Activated CD4-positive, alpha-beta T cell treated with anti-CD3 and anti-CD28 coated beads, Interleukin-2, amount 50 U/mL, for 16 hours (primary cell): ENCODE measurements around the gene RGS13.
A peak's percentile ranks its signal among the peaks of the same experiment; 100 is the strongest.
"Not testable (repeated sequence)": the region's sequence is repeated elsewhere in the genome, so short reads cannot be mapped to it uniquely, and the experiment has no call there.

Experiments
- DNase-seq: peaks from one replicate; pipeline ENCODE4 v3.0.0-alpha.2; 2020

The RGS13 gene

GRCh38 chr1:192683081-192683480 lies 47.1 kb downstream of the RGS13 start:
- DNase-seq: not testable (repeated sequence)

GRCh38 chr1:192689459-192689858 lies 53.5 kb downstream of the RGS13 start:
- no peak for DNase-seq

GRCh38 chr1:192691041-192691440 lies 55.1 kb downstream of the RGS13 start:
- no peak for DNase-seq

- DNase-seq: no peak
These were observed 60.1 kb downstream of the RGS13 start for GRCh38 chr1:192696082-192696481.

- no peak for DNase-seq
These were observed 61.8 kb downstream of the RGS13 start for GRCh38 chr1:192697771-192698170.

GRCh38 chr1:192698731-192699130 lies 62.8 kb downstream of the RGS13 start:
- no peak for DNase-seq

GRCh38 chr1:192700834-192701271 lies 64.9 kb downstream of the RGS13 start:
- DNase-seq: no peak

GRCh38 chr1:192702212-192702902 lies 66.4 kb downstream of the RGS13 start:
- DNase-seq: peak; percentile 37

- peak; percentile 54 for DNase-seq
These were observed 67.6 kb downstream of the RGS13 start for GRCh38 chr1:192703283-192704206.

GRCh38 chr1:192705510-192705909 lies 69.6 kb downstream of the RGS13 start:
- no peak for DNase-seq

- DNase-seq: no peak
These were observed 71.0 kb downstream of the RGS13 start for GRCh38 chr1:192706936-192707335.

- DNase-seq: no peak
These were observed 72.1 kb downstream of the RGS13 start for GRCh38 chr1:192707978-192708547.

- no peak for DNase-seq
These were observed 73.6 kb downstream of the RGS13 start for GRCh38 chr1:192709544-192709943.
